ENCODE results near the gene MMP25.

DNA sequence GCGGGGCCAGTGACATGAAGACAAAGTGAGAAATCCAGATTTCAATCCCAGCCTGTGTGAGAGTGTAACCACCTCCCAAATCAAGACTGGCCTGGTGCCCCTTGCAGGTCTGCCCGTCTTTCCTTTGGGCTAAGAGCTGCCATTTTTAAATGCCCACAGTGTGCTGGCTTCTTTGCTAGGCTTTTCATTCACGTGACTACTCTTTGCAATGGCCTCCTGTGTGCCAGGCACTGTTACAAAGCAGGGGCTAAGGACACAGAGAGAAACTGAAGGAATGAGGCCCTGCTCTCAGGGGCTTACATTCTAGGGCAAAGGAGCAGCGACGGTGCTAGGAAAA is 53.0 kb downstream of the MMP25 start:
- TF ChIP-seq, protein P1, sequence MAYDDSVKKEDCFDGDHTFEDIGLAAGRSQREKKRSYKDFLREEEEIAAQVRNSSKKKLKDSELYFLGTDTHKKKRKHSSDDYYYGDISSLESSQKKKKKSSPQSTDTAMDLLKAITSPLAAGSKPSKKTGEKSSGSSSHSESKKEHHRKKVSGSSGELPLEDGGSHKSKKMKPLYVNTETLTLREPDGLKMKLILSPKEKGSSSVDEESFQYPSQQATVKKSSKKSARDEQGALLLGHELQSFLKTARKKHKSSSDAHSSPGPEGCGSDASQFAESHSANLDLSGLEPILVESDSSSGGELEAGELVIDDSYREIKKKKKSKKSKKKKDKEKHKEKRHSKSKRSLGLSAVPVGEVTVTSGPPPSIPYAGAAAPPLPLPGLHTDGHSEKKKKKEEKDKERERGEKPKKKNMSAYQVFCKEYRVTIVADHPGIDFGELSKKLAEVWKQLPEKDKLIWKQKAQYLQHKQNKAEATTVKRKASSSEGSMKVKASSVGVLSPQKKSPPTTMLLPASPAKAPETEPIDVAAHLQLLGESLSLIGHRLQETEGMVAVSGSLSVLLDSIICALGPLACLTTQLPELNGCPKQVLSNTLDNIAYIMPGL (CRISPR knock-in tag; IDR thresholded peaks at IDR 0.05): no peak
- TF ChIP-seq, protein P2, sequence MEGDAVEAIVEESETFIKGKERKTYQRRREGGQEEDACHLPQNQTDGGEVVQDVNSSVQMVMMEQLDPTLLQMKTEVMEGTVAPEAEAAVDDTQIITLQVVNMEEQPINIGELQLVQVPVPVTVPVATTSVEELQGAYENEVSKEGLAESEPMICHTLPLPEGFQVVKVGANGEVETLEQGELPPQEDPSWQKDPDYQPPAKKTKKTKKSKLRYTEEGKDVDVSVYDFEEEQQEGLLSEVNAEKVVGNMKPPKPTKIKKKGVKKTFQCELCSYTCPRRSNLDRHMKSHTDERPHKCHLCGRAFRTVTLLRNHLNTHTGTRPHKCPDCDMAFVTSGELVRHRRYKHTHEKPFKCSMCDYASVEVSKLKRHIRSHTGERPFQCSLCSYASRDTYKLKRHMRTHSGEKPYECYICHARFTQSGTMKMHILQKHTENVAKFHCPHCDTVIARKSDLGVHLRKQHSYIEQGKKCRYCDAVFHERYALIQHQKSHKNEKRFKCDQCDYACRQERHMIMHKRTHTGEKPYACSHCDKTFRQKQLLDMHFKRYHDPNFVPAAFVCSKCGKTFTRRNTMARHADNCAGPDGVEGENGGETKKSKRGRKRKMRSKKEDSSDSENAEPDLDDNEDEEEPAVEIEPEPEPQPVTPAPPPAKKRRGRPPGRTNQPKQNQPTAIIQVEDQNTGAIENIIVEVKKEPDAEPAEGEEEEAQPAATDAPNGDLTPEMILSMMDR (IDR thresholded peaks at IDR 0.05): no peak
- TF ChIP-seq CREB1 (CRISPR knock-in tag; IDR thresholded peaks at IDR 0.05) (no peak; the same call in 1 of the 2 replicates), CBFB (CRISPR knock-in tag; IDR thresholded peaks at IDR 0.05; ENCODE audit: low read depth) (no peak), MYBL2 (CRISPR knock-in tag; IDR thresholded peaks at IDR 0.05) (no peak)
- TF ChIP-seq, protein P3, sequence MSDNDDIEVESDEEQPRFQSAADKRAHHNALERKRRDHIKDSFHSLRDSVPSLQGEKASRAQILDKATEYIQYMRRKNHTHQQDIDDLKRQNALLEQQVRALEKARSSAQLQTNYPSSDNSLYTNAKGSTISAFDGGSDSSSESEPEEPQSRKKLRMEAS (CRISPR knock-in tag; IDR thresholded peaks at IDR 0.05): no peak

Data from WTC11 (cell line).